ENCODE results near the gene MMP17. TPM values are rescaled to one million over a fixed set of nuclear protein-coding genes. Genes with fewer than 3 reads are reported as not detected.

Gene MMP17
- total and polyA plus RNA-seq, 2 of the 4 experiments (the other 2 are of a cell fraction): 1.4 to 11.8 TPM

GRCh38 chr12:131843527-131843926 is 15.3 kb downstream of the MMP17 start:
- BruUV-seq (replicated peaks): no TSS peak

More at GRCh38 chr12:131843527-131843926, 15.3 kb downstream of the MMP17 start:
- CTCF ChIA-PET: no interaction called here
- dilution Hi-C loops (cut with HindIII; ENCODE audit: low sequenced_read_pairs, unreplicated experiment) (no loop called here), intact Hi-C loops (cut with micrococcal nuclease) (no loop called here), in situ Hi-C loops (cut with MboI; ENCODE audit: low sequenced_read_pairs) (loop anchor here (25.0 kb wide), 1 partner anchor 731 kb away; no protein-coding TSS in a partner anchor)
- H4K91ac ChIP-seq (ENCODE audit: insufficient read depth, low read depth, low read length): no peak overlapping the region
- peaks cover 7% of the 10 kb centered on the region; the same call in 1 of the 2 replicates for H3K36me3 ChIP-seq (ENCODE audit: control insufficient read depth, insufficient read depth, low read length)
- H4K5ac ChIP-seq (ENCODE audit: low read depth, low read length): no peak overlapping the region
- no peak overlapping the region for H3K9ac ChIP-seq (ENCODE audit: low read depth, low read length)
- H3K4me2 ChIP-seq (ENCODE audit: low read depth, low read length): no peak overlapping the region
- H3K4me1 ChIP-seq (ENCODE audit: control insufficient read depth, insufficient read depth, low read length): no peaks in the 10 kb centered on the region
- H3K14ac ChIP-seq (replicated peaks; ENCODE audit: low read depth, low read length): no peak overlapping the region
- H3K56ac ChIP-seq (ENCODE audit: extremely low read depth, insufficient read depth, low read length): no peak overlapping the region
- H3K18ac ChIP-seq (ENCODE audit: low read depth, low read length): no peak overlapping the region
- H2AK9ac ChIP-seq (replicated peaks; ENCODE audit: low read depth, low read length, poor library complexity): no peak overlapping the region
- no peak overlapping the region for H3K27ac ChIP-seq (ENCODE audit: insufficient read depth, low read length)
- no peaks in the 10 kb centered on the region for H3K9me3 ChIP-seq (ENCODE audit: control insufficient read depth, insufficient read depth, low read length)
- no peaks in the 10 kb centered on the region for H3K27me3 ChIP-seq (ENCODE audit: control insufficient read depth, insufficient read depth, low read length)
- no peak overlapping the region for H3K4ac ChIP-seq (ENCODE audit: low read depth, low read length)
- no peak overlapping the region for H2BK5ac ChIP-seq (ENCODE audit: low read depth, low read length, poor library complexity, severe bottlenecking)
- POLR2A ChIA-PET (ENCODE audit: unreplicated experiment): no interaction called here
- H3K4me3 ChIP-seq (ENCODE audit: insufficient read depth, low read depth, low read length): no peak overlapping the region
- no peak overlapping the region for H2AK5ac ChIP-seq (ENCODE audit: low read depth, low read length)
- no peak overlapping the region for H2BK15ac ChIP-seq (ENCODE audit: low read depth, low read length)
- no peaks in the 10 kb centered on the region for H3K9me1 ChIP-seq (ENCODE audit: insufficient read depth, low read length)
- no peaks in the 10 kb centered on the region for H4K20me1 ChIP-seq (ENCODE audit: insufficient read depth, low read length)
- no peak overlapping the region for H3K23ac ChIP-seq (ENCODE audit: low read depth, low read length)
- no peak overlapping the region for H2BK120ac ChIP-seq (ENCODE audit: low read depth, low read length)
- H4K8ac ChIP-seq (ENCODE audit: low read depth in 2 of 2, low read length in 2 of 2): no peak overlapping the region
- no peaks in the 10 kb centered on the region for H3K79me1 ChIP-seq (ENCODE audit: low read depth in 1 of 2, low read length in 2 of 2)
- ATAC-seq (ENCODE audit: low read depth) (no peak), DNase-seq (no peak)
- H2AFZ ChIP-seq (replicated peaks; ENCODE audit: low read length, poor library complexity): no peak overlapping the region
- 94% methylated on average over 8 of the region's 16 CpGs; no CpG with 5 or more reads in 1 of the 2 experiments for WGBS, 2 experiments (ENCODE audit: extremely low coverage in 2 of 2, insufficient read length in 1 of 2)
- no peak overlapping the region for H2BK20ac ChIP-seq (ENCODE audit: low read depth, low read length)
- TF ChIP-seq FOS (IDR thresholded peaks at IDR 0.05; ENCODE audit: low read depth, low read length) (no peak), MAFK (IDR thresholded peaks at IDR 0.05; ENCODE audit: low read depth, low read length) (no peak), ELK1 (IDR thresholded peaks at IDR 0.05; ENCODE audit: borderline replicate concordance, low read depth, low read length) (no peak), SMC3 (IDR thresholded peaks at IDR 0.05; ENCODE audit: low read depth, low read length) (no peak), CTCF (conservative IDR thresholded peaks at IDR 0.05; ENCODE audit: low read depth, low read length) (no peak), RFX5 (IDR thresholded peaks at IDR 0.05; ENCODE audit: low read depth, low read length) (no peak), USF2 (IDR thresholded peaks at IDR 0.05; ENCODE audit: low read depth, low read length) (no peak), MAZ (IDR thresholded peaks at IDR 0.05; ENCODE audit: borderline replicate concordance, low read depth, low read length) (no peak), POLR2A (IDR thresholded peaks at IDR 0.05; ENCODE audit: low read depth, low read length) (no peak)
